Thoracic aorta (tissue), 2 donors: ENCODE measurements around the gene UBE2L3. TPM values are rescaled to one million over a fixed set of nuclear protein-coding genes. Genes with fewer than 3 reads are reported as not detected.
"Not testable (repeated sequence)": the region's sequence is repeated elsewhere in the genome, so short reads cannot be mapped to it uniquely, and the experiment has no call there.

Source experiments
- ATAC-seq: fragments of 150-250 bp; one replicate; pipeline ENCODE4 v1.8.0; 2017; ENCODE audit warnings: low read depth; ENCODE audit not compliant: insufficient number of reproducible peaks, low FRiP score
- DNase-seq: peaks from one replicate; pipeline ENCODE4 v3.0.0-alpha.2; 2020; ENCODE audit warnings: low spot score
- H3K27ac ChIP-seq, 2 donors: fragments of 200-600 bp; sonication (generic); 1 replicate in 1 of 2; 2 replicates in 1 of 2; pipeline ENCODE4 v1.5.1; 2016; ENCODE audit warnings: mild to moderate bottlenecking in 2 of 2, moderate library complexity in 2 of 2
- H3K27me3 ChIP-seq: fragments of 200-600 bp; sonication (generic); replicated peaks from 2 replicates; pipeline ENCODE4 v1.6.0; 2016; ENCODE audit warnings: mild to moderate bottlenecking; ENCODE audit not compliant: insufficient read depth
- H3K36me3 ChIP-seq: fragments of 200-600 bp; sonication (generic); one replicate; pipeline ENCODE4 v1.5.1; 2016
- H3K4me1 ChIP-seq, 2 donors: fragments of 200-600 bp; sonication (generic); 1 replicate in 1 of 2; 2 replicates in 1 of 2; pipeline versions ENCODE4 v1.5.1 to v1.6.0; 2016; ENCODE audit warnings: low read depth in 2 of 2, mild to moderate bottlenecking in 1 of 2; ENCODE audit not compliant: control insufficient read depth in 1 of 2
- H3K4me3 ChIP-seq: fragments of 200-600 bp; sonication (generic); 2 replicates; pipeline ENCODE4 v1.5.1; 2016; ENCODE audit warnings: mild to moderate bottlenecking
- H3K9me3 ChIP-seq: fragments of 200-600 bp; sonication (generic); 2 replicates; pipeline ENCODE4 v1.5.1; 2016
- CTCF ChIP-seq: fragments of 200-600 bp; sonication (generic); IDR thresholded peaks from one replicate; pipeline ENCODE4 v1.5.1; 2019; ENCODE audit warnings: antibody characterized with exemption
- total RNA-seq, 2 donors: library from RNA; depleted of rRNA; stranded (reverse); fragments of >200 nt; gene quantifications; one replicate each; pipeline versions ENCODE4 v1.1.0 to v1.2.3, GENCODE V29; 2016

Gene UBE2L3
- total RNA-seq, 2 donors from 2014 or later: 33.8 to 38.3 TPM

GRCh38 chr22:21611210-21611977 is 43.9 kb downstream of the UBE2L3 start:
- H3K9me3 ChIP-seq: no peaks in the 10 kb centered on the region
- ATAC-seq (no peak), DNase-seq (no peak)
- H3K4me3 ChIP-seq: no peak overlapping the region
- H3K4me1 ChIP-seq: peaks cover 0 to 7% of the 10 kb centered on the region in 2 donors
- H3K27ac ChIP-seq: no peak overlapping the region
- TF ChIP-seq CTCF: no peak
- H3K27me3 ChIP-seq: no peaks in the 10 kb centered on the region
- peaks cover 22% of the 10 kb centered on the region for H3K36me3 ChIP-seq

- no peaks in the 10 kb centered on the region for H3K27me3 ChIP-seq
- DNase-seq (no peak), ATAC-seq (no peak)
- no peak overlapping the region for H3K4me3 ChIP-seq
- peaks cover 22% of the 10 kb centered on the region for H3K36me3 ChIP-seq
- no peak overlapping the region for H3K27ac ChIP-seq
- H3K4me1 ChIP-seq: peaks cover 0 to 7% of the 10 kb centered on the region in 2 donors
- TF ChIP-seq CTCF: no peak
- no peaks in the 10 kb centered on the region for H3K9me3 ChIP-seq
Observed at GRCh38 chr22:21612858-21613257, 45.3 kb downstream of the UBE2L3 start.

GRCh38 chr22:21613553-21614233 is 46.2 kb downstream of the UBE2L3 start:
- no peak for DNase-seq
- H3K27ac ChIP-seq: no peak overlapping the region
- H3K4me1 ChIP-seq: peaks cover 0 to 9% of the 10 kb centered on the region in 2 donors
- TF ChIP-seq CTCF: no peak
- ATAC-seq: no peak
- no peaks in the 10 kb centered on the region for H3K27me3 ChIP-seq
- H3K4me3 ChIP-seq: no peak overlapping the region
- H3K9me3 ChIP-seq: no peaks in the 10 kb centered on the region
- H3K36me3 ChIP-seq: peaks cover 22% of the 10 kb centered on the region

- ATAC-seq (no peak), DNase-seq (no peak)
- H3K36me3 ChIP-seq: peaks cover 21% of the 10 kb centered on the region
- H3K4me3 ChIP-seq: no peak overlapping the region
- H3K4me1 ChIP-seq: peaks cover 0 to 9% of the 10 kb centered on the region in 2 donors
- H3K27ac ChIP-seq: no peak overlapping the region
- H3K9me3 ChIP-seq: no peaks in the 10 kb centered on the region
- TF ChIP-seq CTCF: no peak
- H3K27me3 ChIP-seq: no peaks in the 10 kb centered on the region
Observed at GRCh38 chr22:21615731-21616130, 48.2 kb downstream of the UBE2L3 start.

- H3K4me1 ChIP-seq: peaks cover 0 to 14% of the 10 kb centered on the region in 2 donors
- not testable (repeated sequence) for H3K27me3 ChIP-seq, H3K27ac ChIP-seq, DNase-seq, H3K36me3 ChIP-seq, ATAC-seq, H3K9me3 ChIP-seq, H3K4me3 ChIP-seq
Observed at GRCh38 chr22:21617337-21617736, 49.8 kb downstream of the UBE2L3 start.
